ENCODE measurements around the gene ZCCHC24.

- no peak for TF ChIP-seq CTCF (IDR thresholded peaks at IDR 0.05)
- no peak for TF ChIP-seq EP300 (IDR thresholded peaks at IDR 0.05)
- TF ChIP-seq POLR2A (IDR thresholded peaks at IDR 0.05; ENCODE audit: low read depth): no peak
Measured at GRCh38 chr10:79390057-79390456, 55.4 kb downstream of the ZCCHC24 start.

All from esophagus muscularis mucosa (tissue), 4 donors.